ENCODE measurements around the gene TEKT3.

DNA sequence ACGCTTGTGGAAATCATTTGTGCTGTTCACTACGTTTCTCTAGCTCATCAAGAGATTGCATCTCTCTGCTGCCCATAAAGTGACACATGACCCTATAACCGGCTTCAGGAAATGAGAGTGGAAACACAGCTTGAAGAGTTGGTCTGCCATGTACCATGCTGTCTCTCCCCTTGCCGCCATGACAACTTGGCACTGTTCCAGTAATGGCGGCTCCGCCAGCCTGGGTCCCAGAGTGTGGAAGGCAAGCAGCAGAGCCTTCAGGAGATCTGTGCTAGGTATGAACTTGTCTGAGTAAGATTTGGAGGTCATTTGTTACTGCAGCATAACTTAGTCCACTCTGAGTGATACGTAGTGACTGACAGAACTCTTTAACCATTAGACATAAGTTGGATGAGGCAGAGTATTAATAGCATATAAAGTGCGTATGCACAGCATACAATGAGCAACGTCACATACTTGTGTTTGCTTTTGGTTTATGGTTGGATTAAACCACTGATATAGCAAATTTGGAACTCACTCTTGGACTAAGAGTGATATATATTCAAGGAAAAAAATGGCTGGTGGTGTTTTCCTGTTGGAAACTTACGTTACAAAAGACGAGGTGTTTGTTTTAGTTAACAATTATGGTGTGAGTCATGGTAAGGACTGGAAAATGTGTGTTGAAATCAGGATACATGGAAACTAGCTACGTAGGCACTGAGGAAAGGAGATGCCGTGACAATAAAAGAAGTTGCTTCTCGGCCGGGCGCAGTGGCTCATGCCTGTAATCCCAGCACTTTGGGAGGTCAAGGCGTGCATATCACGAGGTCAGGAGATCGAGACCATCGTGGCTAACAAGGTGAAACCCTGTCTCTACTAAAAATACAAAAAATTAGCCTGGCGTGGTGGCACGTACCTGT lies 51.9 kb downstream of the TEKT3 start:
- TF ChIP-seq, protein P1, sequence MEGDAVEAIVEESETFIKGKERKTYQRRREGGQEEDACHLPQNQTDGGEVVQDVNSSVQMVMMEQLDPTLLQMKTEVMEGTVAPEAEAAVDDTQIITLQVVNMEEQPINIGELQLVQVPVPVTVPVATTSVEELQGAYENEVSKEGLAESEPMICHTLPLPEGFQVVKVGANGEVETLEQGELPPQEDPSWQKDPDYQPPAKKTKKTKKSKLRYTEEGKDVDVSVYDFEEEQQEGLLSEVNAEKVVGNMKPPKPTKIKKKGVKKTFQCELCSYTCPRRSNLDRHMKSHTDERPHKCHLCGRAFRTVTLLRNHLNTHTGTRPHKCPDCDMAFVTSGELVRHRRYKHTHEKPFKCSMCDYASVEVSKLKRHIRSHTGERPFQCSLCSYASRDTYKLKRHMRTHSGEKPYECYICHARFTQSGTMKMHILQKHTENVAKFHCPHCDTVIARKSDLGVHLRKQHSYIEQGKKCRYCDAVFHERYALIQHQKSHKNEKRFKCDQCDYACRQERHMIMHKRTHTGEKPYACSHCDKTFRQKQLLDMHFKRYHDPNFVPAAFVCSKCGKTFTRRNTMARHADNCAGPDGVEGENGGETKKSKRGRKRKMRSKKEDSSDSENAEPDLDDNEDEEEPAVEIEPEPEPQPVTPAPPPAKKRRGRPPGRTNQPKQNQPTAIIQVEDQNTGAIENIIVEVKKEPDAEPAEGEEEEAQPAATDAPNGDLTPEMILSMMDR (IDR thresholded peaks at IDR 0.05; ENCODE audit: low read length): no peak
- no peak for TF ChIP-seq EZH2 (IDR thresholded peaks at IDR 0.05; ENCODE audit: borderline replicate concordance, low read length)
